GM12874 (cell line): ENCODE data around the gene SH3BGRL.

ENCODE experiments used
- TF ChIP-seq, protein P1 (sequence below): IDR thresholded peaks from 2 replicates; pipeline ENCODE4 v1.5.1; 2011; ENCODE audit warnings: low read depth, mild to moderate bottlenecking, control low read depth, low read length, moderate library complexity; ENCODE audit not compliant: insufficient read depth

The SH3BGRL gene

GRCh38 chrX:81294101-81294500, 92.2 kb downstream of the SH3BGRL start:
- TF ChIP-seq, protein P1, sequence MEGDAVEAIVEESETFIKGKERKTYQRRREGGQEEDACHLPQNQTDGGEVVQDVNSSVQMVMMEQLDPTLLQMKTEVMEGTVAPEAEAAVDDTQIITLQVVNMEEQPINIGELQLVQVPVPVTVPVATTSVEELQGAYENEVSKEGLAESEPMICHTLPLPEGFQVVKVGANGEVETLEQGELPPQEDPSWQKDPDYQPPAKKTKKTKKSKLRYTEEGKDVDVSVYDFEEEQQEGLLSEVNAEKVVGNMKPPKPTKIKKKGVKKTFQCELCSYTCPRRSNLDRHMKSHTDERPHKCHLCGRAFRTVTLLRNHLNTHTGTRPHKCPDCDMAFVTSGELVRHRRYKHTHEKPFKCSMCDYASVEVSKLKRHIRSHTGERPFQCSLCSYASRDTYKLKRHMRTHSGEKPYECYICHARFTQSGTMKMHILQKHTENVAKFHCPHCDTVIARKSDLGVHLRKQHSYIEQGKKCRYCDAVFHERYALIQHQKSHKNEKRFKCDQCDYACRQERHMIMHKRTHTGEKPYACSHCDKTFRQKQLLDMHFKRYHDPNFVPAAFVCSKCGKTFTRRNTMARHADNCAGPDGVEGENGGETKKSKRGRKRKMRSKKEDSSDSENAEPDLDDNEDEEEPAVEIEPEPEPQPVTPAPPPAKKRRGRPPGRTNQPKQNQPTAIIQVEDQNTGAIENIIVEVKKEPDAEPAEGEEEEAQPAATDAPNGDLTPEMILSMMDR, result no peak

DNA sequence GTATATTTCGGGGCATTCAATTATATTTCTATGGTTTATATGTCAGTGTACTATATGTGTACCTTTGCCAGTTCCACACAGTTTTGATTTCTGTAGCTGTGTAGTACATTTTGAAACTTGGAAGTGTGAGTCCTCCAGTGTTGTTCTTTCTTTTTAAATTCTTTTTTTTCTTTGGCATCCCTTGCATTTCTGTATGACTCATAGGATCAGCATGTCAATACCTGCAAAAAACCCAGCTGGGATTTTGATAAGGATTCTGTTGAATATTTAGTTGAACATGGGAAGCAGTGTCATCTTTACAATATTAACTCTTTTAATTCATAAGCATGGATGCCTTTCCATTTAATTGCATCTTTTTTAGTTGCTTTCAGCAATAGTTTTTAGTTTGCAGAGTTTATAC, 100.0 kb downstream of the SH3BGRL start:
- TF ChIP-seq, protein P1, result no peak

- TF ChIP-seq, protein P1, result no peak
These were observed 102.7 kb downstream of the SH3BGRL start for GRCh38 chrX:81304563-81304962.

GRCh38 chrX:81305240-81305639, 103.3 kb downstream of the SH3BGRL start:
- TF ChIP-seq, protein P1, result no peak

GRCh38 chrX:81308086-81308829, 106.4 kb downstream of the SH3BGRL start:
- TF ChIP-seq, protein P1, result no peak

DNA sequence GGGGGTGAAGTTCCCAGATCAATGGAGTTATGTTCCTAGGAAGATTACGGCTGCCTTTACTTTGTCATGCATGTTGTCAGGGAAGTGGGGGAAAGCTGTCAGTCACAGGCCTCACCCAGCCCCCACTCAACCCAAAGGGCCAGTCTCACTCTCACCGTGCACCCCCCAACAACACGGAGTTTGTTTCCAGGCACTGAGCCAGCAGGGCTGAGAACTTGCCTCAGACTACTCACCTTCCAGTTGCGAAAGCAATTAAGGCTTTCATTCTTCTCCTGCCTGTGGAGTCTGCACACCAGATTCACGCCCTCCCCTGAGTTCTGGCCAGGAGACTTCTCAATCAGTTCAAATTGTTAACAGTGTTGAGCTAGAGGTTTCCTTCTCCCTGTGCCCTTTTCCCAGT, 114.3 kb downstream of the SH3BGRL start:
- TF ChIP-seq, protein P1, result no peak

- TF ChIP-seq, protein P1, result no peak
These were observed 134.7 kb downstream of the SH3BGRL start for GRCh38 chrX:81336455-81337152.
